Bronchial epithelial cell (primary cell): ENCODE measurements around the gene CASP9. TPM values are rescaled to one million over a fixed set of nuclear protein-coding genes. Genes with fewer than 3 reads are reported as not detected.

Source experiments
- DNase-seq: peaks from one replicate; pipeline ENCODE4 v3.0.0-alpha.2; 2010; ENCODE audit warnings: low read depth
- FAIRE-seq: peaks from 2 replicates; lab custom pipeline; 2011; peaks lifted over from hg19 to GRCh38; lab: Jason Lieb, UNC
- H3K27me3 ChIP-seq: 2 replicates; pipeline ENCODE4 v1.5.1; 2011; ENCODE audit warnings: low read length; ENCODE audit not compliant: control insufficient read depth, insufficient read depth
- H3K36me3 ChIP-seq: 2 replicates; pipeline ENCODE4 v1.5.1; 2011; ENCODE audit warnings: low read length; ENCODE audit not compliant: control insufficient read depth, insufficient read depth
- H3K4me3 ChIP-seq: 2 replicates; pipeline ENCODE4 v1.5.1; 2011; ENCODE audit warnings: mild to moderate bottlenecking, low read depth, low read length, control low read depth
- CTCF ChIP-seq: IDR thresholded peaks from 2 replicates; pipeline ENCODE4 v1.5.1; 2011; ENCODE audit warnings: mild to moderate bottlenecking, moderate library complexity, low read length, control low read depth, inconsistent platforms; ENCODE audit not compliant: insufficient read depth, severe bottlenecking
- total RNA-seq: library from RNA; depleted of rRNA; stranded (reverse); fragments of >200 nt; gene quantifications from 2 replicates; pipeline ENCODE4 v1.2.1, GENCODE V29; 2014

CASP9 gene
- total RNA-seq, 1 donor from 2014 or later = 3.2 TPM

GRCh38 chr1:15538771-15539170, 14.8 kb upstream of the CASP9 start:
- no peak for TF ChIP-seq CTCF
- Histone ChIP-seq H3K36me3 (peaks cover 16% of the 10 kb centered on the region), H3K4me3 (no peak overlapping the region), H3K27me3 (no peaks in the 10 kb centered on the region)
- FAIRE-seq (no peak), DNase-seq (no peak)

- H3K27me3 ChIP-seq = no peaks in the 10 kb centered on the region
- H3K36me3 ChIP-seq = peaks cover 7% of the 10 kb centered on the region
- TF ChIP-seq CTCF = no peak
- H3K4me3 ChIP-seq = no peak overlapping the region
- DNase-seq = no peak
- FAIRE-seq = no peak
Observed at GRCh38 chr1:15531682-15532081, 7.7 kb upstream of the CASP9 start.

- TF ChIP-seq CTCF = no peak
- H3K36me3 ChIP-seq = peaks cover 7% of the 10 kb centered on the region
- H3K27me3 ChIP-seq = no peaks in the 10 kb centered on the region
- DNase-seq (no peak), FAIRE-seq (no peak)
- H3K4me3 ChIP-seq = no peak overlapping the region
Observed at GRCh38 chr1:15531003-15531402, 7.0 kb upstream of the CASP9 start.

- peak; percentile 20 for TF ChIP-seq CTCF
Observed at GRCh38 chr1:15526490-15527339, 2.7 kb upstream of the CASP9 start, which contains the start of gene DNAJC16. DNAJC16 (plus strand) TSS chr1:15526848; CDS start chr1:15529106, 2,258 bp downstream.

DNA sequence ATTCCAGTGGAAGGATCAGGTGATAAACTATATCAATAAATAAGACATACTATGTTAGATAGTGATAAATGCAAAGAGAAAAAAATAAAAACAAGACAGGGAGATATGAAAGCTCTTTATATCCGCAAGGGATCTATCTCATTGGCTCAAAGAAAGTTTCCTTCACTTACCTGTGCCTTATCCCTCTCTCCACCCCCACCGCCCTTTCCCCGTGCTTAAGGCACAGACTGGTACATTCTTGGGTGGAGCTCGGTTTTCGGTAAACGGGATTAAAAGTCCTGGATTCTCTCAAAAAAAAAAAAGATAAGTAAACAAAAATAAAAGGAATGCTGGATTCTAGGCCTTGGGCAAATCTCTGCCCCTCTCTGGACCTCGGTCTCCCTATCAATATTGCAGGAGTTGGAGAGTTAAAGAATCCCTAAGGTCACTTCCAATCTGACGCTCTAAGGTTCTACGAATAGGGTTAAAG, 2.0 kb upstream of the CASP9 start:
- DNase-seq (no peak), FAIRE-seq (no peak)
- Histone ChIP-seq H3K36me3 (no peaks in the 10 kb centered on the region), H3K4me3 (peak overlapping the region; percentile 68), H3K27me3 (no peaks in the 10 kb centered on the region)
- no peak for TF ChIP-seq CTCF

More at GRCh38 chr1:15526490-15527339, 2.7 kb upstream of the CASP9 start, which contains the start of gene DNAJC16:
- Histone ChIP-seq H3K4me3 (peak within 1 kb of the TSS; percentile 68), H3K27me3 (no peaks in the 10 kb centered on the region), H3K36me3 (no peaks in the 10 kb centered on the region)
- peak; percentile 98 for FAIRE-seq
- peak; percentile 100 for DNase-seq
